Measurements from ENCODE around the gene RPL7A. TPM values are rescaled to one million over a fixed set of nuclear protein-coding genes. Genes with fewer than 3 reads are reported as not detected.

Gene RPL7A
- total RNA-seq, 2 donors from 2014 or later: 1,478 to 1,480 TPM

- intact Hi-C loops (cut with DNase I): loop anchor here (10.0 kb wide), 2 partner anchors 149 to 301 kb away; partner anchors contain the start of gene GTF3C5
Measured at GRCh38 chr9:133335924-133336811, 11.8 kb upstream of the RPL7A start, which contains the start of gene SURF6. Gene SURF6 (minus strand): TSS chr9:133336188. CDS start chr9:133336132, 56 bp downstream.

GRCh38 chr9:133339641-133340040 lies 8.4 kb upstream of the RPL7A start:
- ATAC-seq (no peak), DNase-seq (no peak)
- 50 to 60% methylated on average over 5 of the region's 5 CpGs for WGBS, 2 donors
- no peaks in the 10 kb centered on the region for H3K36me3 ChIP-seq (replicated peaks in 1 of 2; ENCODE audit: insufficient read depth in 1 of 2, low read depth in 2 of 2)
- no peaks in the 10 kb centered on the region for H3K9me3 ChIP-seq
- H3K27me3 ChIP-seq: no peaks in the 10 kb centered on the region
- no peak overlapping the region for H3K4me3 ChIP-seq
- intact Hi-C loops (cut with DNase I): loop anchor here (10.0 kb wide), 2 partner anchors 145 to 305 kb away; partner anchors contain the start of gene GTF3C5
- TF ChIP-seq CTCF (IDR thresholded peaks at IDR 0.05) (no peak), POLR2A (IDR thresholded peaks at IDR 0.05) (no peak)
- H3K4me1 ChIP-seq: peaks cover 15% of the 10 kb centered on the region
- no peak overlapping the region for H3K27ac ChIP-seq

More at GRCh38 chr9:133335924-133336811, 11.8 kb upstream of the RPL7A start, which contains the start of gene SURF6:
- Histone ChIP-seq H3K4me3 (peak within 1 kb of the TSS; percentile 91 to 99), H3K9me3 (no peaks in the 10 kb centered on the region), H3K27me3 (no peaks in the 10 kb centered on the region), H3K36me3 (replicated peaks in 1 of 2; ENCODE audit: insufficient read depth in 1 of 2, low read depth in 2 of 2) (peaks cover 23 to 27% of the 10 kb centered on the region in 2 donors), H3K4me1 (peaks cover 24% of the 10 kb centered on the region), H3K27ac (peak within 1 kb of the TSS; percentile 2 to 79 (median 66))
- peak; percentile 88 to 92 (median 91) for DNase-seq
- peak; percentile 50 to 69 (median 66) for TF ChIP-seq POLR2A (IDR thresholded peaks at IDR 0.05)
- peak in 3 of 7 experiments; percentile 4 to 37 (median 31) for TF ChIP-seq CTCF (IDR thresholded peaks at IDR 0.05)
- 3% methylated on average over 26 to 70 of the region's 70 CpGs for WGBS, 2 donors
- peak; percentile 98 for ATAC-seq

DNA sequence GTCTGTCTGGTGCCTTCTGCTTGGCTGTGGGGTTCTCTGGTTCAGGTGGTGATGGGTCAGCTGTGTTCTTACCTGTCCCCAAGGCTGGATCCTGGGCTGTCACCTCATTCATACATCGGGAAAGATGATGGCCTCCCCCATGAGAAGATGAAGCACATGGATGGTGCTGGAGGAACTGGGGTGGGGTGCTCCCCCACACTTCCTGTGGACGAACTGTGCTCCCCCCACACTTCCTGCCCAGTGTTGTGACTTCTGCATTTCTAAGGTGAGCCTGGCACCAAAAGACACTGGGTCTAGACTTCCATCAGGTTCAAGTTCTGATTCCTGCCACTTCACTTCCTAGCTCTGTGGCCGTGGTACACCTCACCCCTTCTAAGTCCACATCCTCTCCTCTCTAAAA lies 7.8 kb upstream of the RPL7A start:
- no peaks in the 10 kb centered on the region for H3K9me3 ChIP-seq
- H3K4me3 ChIP-seq: no peak overlapping the region
- H3K27ac ChIP-seq: no peak overlapping the region
- H3K4me1 ChIP-seq: peaks cover 9% of the 10 kb centered on the region
- no peaks in the 10 kb centered on the region for H3K27me3 ChIP-seq
- ATAC-seq: no peak
- 71 to 94% methylated on average over 3 of the region's 3 CpGs for WGBS, 2 donors
- DNase-seq: no peak
- intact Hi-C loops (cut with DNase I): no loop called here
- H3K36me3 ChIP-seq (replicated peaks in 1 of 2; ENCODE audit: insufficient read depth in 1 of 2, low read depth in 2 of 2): no peaks in the 10 kb centered on the region
- TF ChIP-seq CTCF (IDR thresholded peaks at IDR 0.05) (no peak), POLR2A (IDR thresholded peaks at IDR 0.05) (no peak)

DNA sequence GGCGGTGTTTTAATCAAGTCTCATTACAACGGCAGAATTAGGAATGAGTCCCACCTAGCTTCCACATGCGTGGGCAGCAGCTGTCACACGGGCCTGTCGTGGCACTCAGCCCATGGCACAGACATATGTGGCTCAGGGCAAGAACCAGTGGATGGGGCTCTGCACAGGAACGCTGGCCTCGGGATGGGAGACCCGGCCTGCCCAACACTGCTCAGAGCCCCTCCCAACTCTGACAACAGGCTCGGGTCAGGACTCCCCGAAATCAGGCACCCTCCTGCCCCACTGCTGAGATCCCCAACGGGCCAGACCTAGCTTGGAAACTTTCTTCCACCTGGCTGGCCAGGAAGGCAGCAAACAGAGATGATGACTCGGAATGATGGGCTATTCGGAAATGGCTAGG lies 7.1 kb upstream of the RPL7A start:
- Histone ChIP-seq H3K4me1 (peaks cover 8% of the 10 kb centered on the region), H3K9me3 (no peaks in the 10 kb centered on the region), H3K4me3 (no peak overlapping the region), H3K36me3 (replicated peaks in 1 of 2; ENCODE audit: insufficient read depth in 1 of 2, low read depth in 2 of 2) (no peaks in the 10 kb centered on the region), H3K27ac (no peak overlapping the region), H3K27me3 (no peaks in the 10 kb centered on the region)
- 83 to 86% methylated on average over 7 to 13 of the region's 13 CpGs for WGBS, 2 donors
- DNase-seq (no peak), ATAC-seq (no peak)
- intact Hi-C loops (cut with DNase I): no loop called here
- TF ChIP-seq CTCF (IDR thresholded peaks at IDR 0.05) (no peak), POLR2A (IDR thresholded peaks at IDR 0.05) (no peak)
